Activated naive CD8-positive, alpha-beta T cell treated with anti-CD3 and anti-CD28 coated beads for 36 hours (primary cell): ENCODE results near the gene PIK3AP1. TPM values are rescaled to one million over a fixed set of nuclear protein-coding genes. Genes with fewer than 3 reads are reported as not detected.
A peak's percentile ranks its signal among the peaks of the same experiment; 100 is the strongest.
"Not testable (repeated sequence)": the region's sequence is repeated elsewhere in the genome, so short reads cannot be mapped to it uniquely, and the experiment has no call there.

Source experiments
- DNase-seq: peaks from one replicate; pipeline ENCODE4 v3.0.0; 2021
- H3K27ac Mint-ChIP-seq: one replicate; pipeline ENCODE4 v1.8.0; 2022; ENCODE audit warnings: mild to moderate bottlenecking, moderate library complexity, mixed read lengths
- H3K27me3 Mint-ChIP-seq: one replicate; pipeline ENCODE4 v1.8.0; 2022; ENCODE audit warnings: mild to moderate bottlenecking, mixed read lengths
- H3K36me3 Mint-ChIP-seq: one replicate; pipeline ENCODE4 v1.8.0; 2021; ENCODE audit warnings: mild to moderate bottlenecking, mixed read lengths
- H3K4me1 Mint-ChIP-seq: one replicate; pipeline ENCODE4 v1.8.0; 2021; ENCODE audit warnings: mixed read lengths
- H3K4me3 Mint-ChIP-seq: one replicate; pipeline ENCODE4 v1.8.0; 2022; ENCODE audit warnings: mild to moderate bottlenecking, moderate library complexity, mixed read lengths
- H3K9me3 Mint-ChIP-seq: one replicate; pipeline ENCODE4 v1.8.0; 2022; ENCODE audit warnings: mixed read lengths
- total RNA-seq, 2 experiments: library from RNA; stranded (reverse); gene quantifications; one replicate each; pipeline ENCODE4 v1.2.3, GENCODE V29; 2021

PIK3AP1 gene
- total RNA-seq, 2 experiments from 2014 or later = 4.5 to 5.1 TPM

GRCh38 chr10:96743988-96744585 lies 23.8 kb upstream of the PIK3AP1 start:
- Mint-ChIP-seq H3K27ac (no peak overlapping the region), H3K36me3 (no peaks in the 10 kb centered on the region), H3K4me3 (no peak overlapping the region), H3K9me3 (no peaks in the 10 kb centered on the region), H3K4me1 (peaks cover 10% of the 10 kb centered on the region), H3K27me3 (peaks cover 17% of the 10 kb centered on the region)
- DNase-seq = no peak

GRCh38 chr10:96741557-96741956 lies 21.2 kb upstream of the PIK3AP1 start:
- H3K4me3 Mint-ChIP-seq, H3K36me3 Mint-ChIP-seq, H3K9me3 Mint-ChIP-seq, DNase-seq, H3K4me1 Mint-ChIP-seq, H3K27ac Mint-ChIP-seq: not testable (repeated sequence)
- H3K27me3 Mint-ChIP-seq = peaks cover 17% of the 10 kb centered on the region

GRCh38 chr10:96740579-96741281 lies 20.4 kb upstream of the PIK3AP1 start:
- Mint-ChIP-seq H3K36me3 (no peaks in the 10 kb centered on the region), H3K4me1 (no peaks in the 10 kb centered on the region), H3K27ac (no peak overlapping the region), H3K4me3 (no peak overlapping the region), H3K27me3 (peaks cover 16% of the 10 kb centered on the region), H3K9me3 (no peaks in the 10 kb centered on the region)
- DNase-seq = no peak

GRCh38 chr10:96740141-96740540 lies 19.8 kb upstream of the PIK3AP1 start:
- DNase-seq = no peak

GRCh38 chr10:96737307-96737902 lies 17.1 kb upstream of the PIK3AP1 start:
- H3K4me3 Mint-ChIP-seq, H3K36me3 Mint-ChIP-seq, H3K9me3 Mint-ChIP-seq, H3K27ac Mint-ChIP-seq, H3K4me1 Mint-ChIP-seq, DNase-seq: not testable (repeated sequence)
- H3K27me3 Mint-ChIP-seq = peaks cover 11% of the 10 kb centered on the region

More at GRCh38 chr10:96740141-96740540, 19.8 kb upstream of the PIK3AP1 start:
- H3K9me3 Mint-ChIP-seq = no peaks in the 10 kb centered on the region
- peaks cover 13% of the 10 kb centered on the region for H3K27me3 Mint-ChIP-seq
- H3K4me1 Mint-ChIP-seq = no peaks in the 10 kb centered on the region
- H3K27ac Mint-ChIP-seq = no peak overlapping the region
- no peaks in the 10 kb centered on the region for H3K36me3 Mint-ChIP-seq
- H3K4me3 Mint-ChIP-seq = no peak overlapping the region

GRCh38 chr10:96724621-96725020 lies 4.3 kb upstream of the PIK3AP1 start:
- H3K27ac Mint-ChIP-seq = no peak overlapping the region
- H3K4me3 Mint-ChIP-seq = no peak overlapping the region
- H3K27me3 Mint-ChIP-seq = no peaks in the 10 kb centered on the region
- H3K4me1 Mint-ChIP-seq = peaks cover 12% of the 10 kb centered on the region
- no peaks in the 10 kb centered on the region for H3K9me3 Mint-ChIP-seq
- no peaks in the 10 kb centered on the region for H3K36me3 Mint-ChIP-seq
- DNase-seq = no peak

GRCh38 chr10:96721207-96721572 lies 876 bp upstream of the PIK3AP1 start:
- peak overlapping the region; percentile 74 for H3K4me3 Mint-ChIP-seq
- peaks cover 3% of the 10 kb centered on the region for H3K27me3 Mint-ChIP-seq
- H3K9me3 Mint-ChIP-seq = no peaks in the 10 kb centered on the region
- H3K27ac Mint-ChIP-seq = peak overlapping the region; percentile 71
- no peak for DNase-seq
- peaks cover 17% of the 10 kb centered on the region for H3K4me1 Mint-ChIP-seq
- H3K36me3 Mint-ChIP-seq = peaks cover 1% of the 10 kb centered on the region

GRCh38 chr10:96719850-96720421 lies 378 bp downstream of the PIK3AP1 start:
- Mint-ChIP-seq H3K9me3 (no peaks in the 10 kb centered on the region), H3K4me1 (peaks cover 17% of the 10 kb centered on the region), H3K4me3 (peak overlapping the region; percentile 95), H3K27me3 (peaks cover 3% of the 10 kb centered on the region), H3K27ac (peak overlapping the region; percentile 90), H3K36me3 (peaks cover 1% of the 10 kb centered on the region)
- DNase-seq = peak; percentile 70

- no peak for DNase-seq
- Mint-ChIP-seq H3K27ac (no peak overlapping the region), H3K4me3 (peak overlapping the region; percentile 95)
Measured at GRCh38 chr10:96719200-96719599, 1.1 kb downstream of the PIK3AP1 start.

GRCh38 chr10:96718304-96718990 lies 1.9 kb downstream of the PIK3AP1 start:
- Mint-ChIP-seq H3K27ac (no peak overlapping the region), H3K4me3 (no peak overlapping the region), H3K27me3 (peaks cover 3% of the 10 kb centered on the region), H3K36me3 (peaks cover 1% of the 10 kb centered on the region), H3K9me3 (no peaks in the 10 kb centered on the region), H3K4me1 (peaks cover 17% of the 10 kb centered on the region)
- no peak for DNase-seq

More at GRCh38 chr10:96719200-96719599, 1.1 kb downstream of the PIK3AP1 start:
- H3K36me3 Mint-ChIP-seq = peaks cover 1% of the 10 kb centered on the region
- peaks cover 3% of the 10 kb centered on the region for H3K27me3 Mint-ChIP-seq
- H3K4me1 Mint-ChIP-seq = peaks cover 17% of the 10 kb centered on the region
- no peaks in the 10 kb centered on the region for H3K9me3 Mint-ChIP-seq

GRCh38 chr10:96716390-96716789 lies 3.9 kb downstream of the PIK3AP1 start:
- no peak for DNase-seq
- Mint-ChIP-seq H3K9me3 (no peaks in the 10 kb centered on the region), H3K4me1 (peaks cover 17% of the 10 kb centered on the region), H3K27me3 (peaks cover 3% of the 10 kb centered on the region), H3K4me3 (no peak overlapping the region), H3K27ac (no peak overlapping the region), H3K36me3 (peaks cover 1% of the 10 kb centered on the region)

GRCh38 chr10:96714746-96715255 lies 5.5 kb downstream of the PIK3AP1 start:
- Mint-ChIP-seq H3K4me1 (peaks cover 7% of the 10 kb centered on the region), H3K4me3 (no peak overlapping the region), H3K27me3 (peaks cover 3% of the 10 kb centered on the region), H3K36me3 (peaks cover 1% of the 10 kb centered on the region), H3K27ac (no peak overlapping the region), H3K9me3 (no peaks in the 10 kb centered on the region)
- no peak for DNase-seq

GRCh38 chr10:96714031-96714590 lies 6.2 kb downstream of the PIK3AP1 start:
- peaks cover 1% of the 10 kb centered on the region for H3K36me3 Mint-ChIP-seq
- peaks cover 3% of the 10 kb centered on the region for H3K4me1 Mint-ChIP-seq

GRCh38 chr10:96712662-96713271 lies 7.5 kb downstream of the PIK3AP1 start:
- no peak for DNase-seq
- H3K9me3 Mint-ChIP-seq = no peaks in the 10 kb centered on the region
- H3K36me3 Mint-ChIP-seq = peaks cover 1% of the 10 kb centered on the region
- no peak overlapping the region for H3K4me3 Mint-ChIP-seq
- H3K27me3 Mint-ChIP-seq = no peaks in the 10 kb centered on the region
- no peaks in the 10 kb centered on the region for H3K4me1 Mint-ChIP-seq
- H3K27ac Mint-ChIP-seq = no peak overlapping the region

More at GRCh38 chr10:96714031-96714590, 6.2 kb downstream of the PIK3AP1 start:
- no peak overlapping the region for H3K27ac Mint-ChIP-seq
- H3K27me3 Mint-ChIP-seq = peaks cover 3% of the 10 kb centered on the region
- DNase-seq = no peak
- H3K4me3 Mint-ChIP-seq = no peak overlapping the region
- H3K9me3 Mint-ChIP-seq = no peaks in the 10 kb centered on the region
